ENCODE data around the gene PAK4. TPM values are rescaled to one million over a fixed set of nuclear protein-coding genes. Genes with fewer than 3 reads are reported as not detected.

PAK4 gene
- polyA plus RNA-seq, 1 donor (not counting 4 experiments of a cell fraction or from before 2014, with no cell fraction given), result 11.2 TPM

GRCh38 chr19:39196320-39196719 is 70.7 kb downstream of the PAK4 start:
- no peak for FAIRE-seq
- H4K20me1 ChIP-seq (ENCODE audit: control insufficient read depth, extremely low read depth, insufficient read depth, low read length), result no peaks in the 10 kb centered on the region
- no peak overlapping the region for H2AFZ ChIP-seq (ENCODE audit: control insufficient read depth, low read length)
- no peak overlapping the region for H3K4me3 ChIP-seq (ENCODE audit: control insufficient read depth in 2 of 3, extremely low read depth in 1 of 3, insufficient read depth in 2 of 3, low read depth in 1 of 3, low read length in 3 of 3)
- dilution Hi-C loops (cut with MboI; ENCODE audit: extremely low pct_ligation_motif_present, low sequenced_read_pairs), result no loop called here
- TF ChIP-seq CTCF (optimal IDR thresholded peaks at IDR 0.05 in 1 of 3, IDR thresholded peaks at IDR 0.05 in 1 of 3, conservative IDR thresholded peaks at IDR 0.05 in 1 of 3; ENCODE audit: extremely low read depth in 1 of 3, insufficient read depth in 2 of 3, low read length in 3 of 3) (no peak), EZH2 (IDR thresholded peaks at IDR 0.05; ENCODE audit: low read length) (no peak)
- H3K9ac ChIP-seq (ENCODE audit: control insufficient read depth, extremely low read depth, insufficient read depth, low read length), result no peak overlapping the region
- no peak overlapping the region for H3K4me2 ChIP-seq (ENCODE audit: control insufficient read depth, extremely low read depth, insufficient read depth, low read depth, low read length)
- H3K9me3 ChIP-seq (ENCODE audit: control insufficient read depth, low read depth, low read length), result no peaks in the 10 kb centered on the region
- no peak for DNase-seq (ENCODE audit: low read depth, low spot score)
- H3K36me3 ChIP-seq (ENCODE audit: control insufficient read depth in 2 of 2, extremely low read depth in 1 of 2, insufficient read depth in 2 of 2, low read length in 2 of 2), result no peaks in the 10 kb centered on the region
- H3K27me3 ChIP-seq (ENCODE audit: control insufficient read depth, extremely low read depth, insufficient read depth, low read length), result peaks cover 33% of the 10 kb centered on the region
- H3K9me1 ChIP-seq (ENCODE audit: control insufficient read depth, extremely low read depth, insufficient read depth, low read length), result no peaks in the 10 kb centered on the region
- H3K79me2 ChIP-seq (ENCODE audit: control insufficient read depth, insufficient read depth, low read length), result no peaks in the 10 kb centered on the region
- H3K27ac ChIP-seq (ENCODE audit: control insufficient read depth, insufficient read depth, low read length), result no peak overlapping the region
- peaks cover 23% of the 10 kb centered on the region for H3K4me1 ChIP-seq (ENCODE audit: control insufficient read depth, extremely low read depth, insufficient read depth, low read length)

- Histone ChIP-seq H3K4me1 (ENCODE audit: control insufficient read depth, extremely low read depth, insufficient read depth, low read length) (peaks cover 23% of the 10 kb centered on the region), H4K20me1 (ENCODE audit: control insufficient read depth, extremely low read depth, insufficient read depth, low read length) (no peaks in the 10 kb centered on the region), H3K4me3 (ENCODE audit: control insufficient read depth in 2 of 3, extremely low read depth in 1 of 3, insufficient read depth in 2 of 3, low read depth in 1 of 3, low read length in 3 of 3) (peak within 1 kb of the TSS in 1 of 3 experiments; percentile 12), H3K9ac (ENCODE audit: control insufficient read depth, extremely low read depth, insufficient read depth, low read length) (no peak within 1 kb of the TSS), H2AFZ (ENCODE audit: control insufficient read depth, low read length) (peak within 1 kb of the TSS; percentile 10), H3K36me3 (ENCODE audit: control insufficient read depth in 2 of 2, extremely low read depth in 1 of 2, insufficient read depth in 2 of 2, low read length in 2 of 2) (no peaks in the 10 kb centered on the region), H3K27ac (ENCODE audit: control insufficient read depth, insufficient read depth, low read length) (no peak within 1 kb of the TSS), H3K4me2 (ENCODE audit: control insufficient read depth, extremely low read depth, insufficient read depth, low read depth, low read length) (peak within 1 kb of the TSS; percentile 37), H3K79me2 (ENCODE audit: control insufficient read depth, insufficient read depth, low read length) (no peaks in the 10 kb centered on the region), H3K9me3 (ENCODE audit: control insufficient read depth, low read depth, low read length) (no peaks in the 10 kb centered on the region), H3K9me1 (ENCODE audit: control insufficient read depth, extremely low read depth, insufficient read depth, low read length) (no peaks in the 10 kb centered on the region), H3K27me3 (ENCODE audit: control insufficient read depth, extremely low read depth, insufficient read depth, low read length) (peaks cover 33% of the 10 kb centered on the region)
- DNase-seq (ENCODE audit: low read depth, low spot score) (no peak), FAIRE-seq (no peak)
- dilution Hi-C loops (cut with MboI; ENCODE audit: extremely low pct_ligation_motif_present, low sequenced_read_pairs), result no loop called here
- peak; percentile 37 for TF ChIP-seq EZH2 (IDR thresholded peaks at IDR 0.05; ENCODE audit: low read length)
- no peak for TF ChIP-seq CTCF (optimal IDR thresholded peaks at IDR 0.05 in 1 of 3, IDR thresholded peaks at IDR 0.05 in 1 of 3, conservative IDR thresholded peaks at IDR 0.05 in 1 of 3; ENCODE audit: extremely low read depth in 1 of 3, insufficient read depth in 2 of 3, low read length in 3 of 3)
Observed at GRCh38 chr19:39196860-39197562, 71.4 kb downstream of the PAK4 start, which contains the start of gene NCCRP1. Gene NCCRP1 (plus strand): TSS chr19:39196964. CDS start chr19:39196983, 19 bp downstream.
